Hypothalamus (tissue), 51 donors: Measurements from ENCODE around the gene HPD.
"Not testable (repeated sequence)": the region's sequence is repeated elsewhere in the genome, so short reads cannot be mapped to it uniquely, and the experiment has no call there.

Source experiments
- DNase-seq, 51 donors: peaks; one replicate each; lab custom pipeline; 2025; lab: John Stamatoyannopoulos, UW

HPD gene

GRCh38 chr12:121858662-121859572 is at the start of gene HPD:
Gene HPD (minus strand): TSS chr12:121858859. CDS start chr12:121858823, 36 bp downstream.
- DNase-seq, result peak in 23 of 51 donors; percentile 1 to 63 (median 16)

DNA sequence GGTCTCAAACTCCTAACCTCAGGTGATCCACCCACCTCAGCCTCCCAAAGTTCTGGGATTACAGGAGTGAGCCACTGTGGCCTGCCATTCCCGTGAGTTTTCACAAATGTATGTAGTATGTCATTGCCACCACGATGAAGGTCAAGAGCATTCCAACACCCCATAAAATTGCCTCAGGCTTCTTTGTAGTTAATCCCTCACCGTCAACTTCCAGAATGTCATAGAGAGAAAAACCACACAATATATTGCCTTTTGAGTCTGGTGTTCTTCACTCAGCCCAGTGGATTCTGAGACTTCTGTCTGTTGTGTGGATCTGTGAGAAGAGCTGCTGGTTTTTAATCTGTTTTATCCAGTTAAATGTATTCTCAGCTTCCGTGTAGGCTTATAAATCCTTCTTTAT is 47.1 kb upstream of the HPD start:
- no peak for DNase-seq

GRCh38 chr12:121903202-121903601 is 44.5 kb upstream of the HPD start:
- DNase-seq, result no peak

DNA sequence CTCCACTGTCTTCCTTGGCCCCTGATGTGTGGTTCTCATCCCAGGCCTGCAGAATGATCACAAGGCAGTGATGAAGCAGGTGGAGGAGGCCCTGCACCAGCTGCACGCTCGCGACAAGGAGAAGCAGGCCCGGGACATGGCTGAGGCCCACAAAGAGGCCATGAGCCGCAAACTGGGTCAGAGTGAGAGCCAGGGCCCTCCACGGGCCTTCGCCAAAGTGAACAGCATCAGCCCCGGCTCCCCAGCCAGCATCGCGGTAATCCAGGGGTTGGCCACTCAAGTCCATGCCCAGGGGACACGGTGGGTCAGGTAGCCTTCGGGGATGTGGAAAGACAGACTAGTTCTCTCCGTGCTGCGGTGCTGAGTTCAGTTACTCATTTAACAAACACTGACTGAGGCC is 40.9 kb upstream of the HPD start:
- DNase-seq, result no peak

GRCh38 chr12:121898287-121898686 is 39.6 kb upstream of the HPD start:
- DNase-seq, result no peak

DNA sequence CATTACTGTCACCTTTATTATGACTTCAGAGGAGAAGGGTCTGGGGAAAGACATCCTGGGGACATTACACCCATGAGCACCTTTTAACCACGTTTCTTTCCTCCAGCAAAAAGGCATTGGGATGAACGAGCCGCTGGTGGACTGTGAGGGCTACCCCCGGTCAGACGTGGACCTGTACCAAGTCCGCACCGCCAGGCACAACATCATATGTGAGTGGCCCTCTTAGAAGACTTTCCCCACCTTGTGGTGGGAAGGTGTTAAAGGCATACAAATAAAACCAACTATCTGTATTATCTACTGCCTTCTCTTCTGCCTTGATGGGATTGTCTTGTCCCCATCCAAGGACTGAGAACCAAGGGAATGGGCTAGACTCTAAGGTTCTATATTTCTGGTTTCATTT is 36.0 kb upstream of the HPD start:
- peak in 1 of 51 donors; percentile 2 for DNase-seq

GRCh38 chr12:121893961-121894460 is 35.4 kb upstream of the HPD start:
- no peak for DNase-seq

DNA sequence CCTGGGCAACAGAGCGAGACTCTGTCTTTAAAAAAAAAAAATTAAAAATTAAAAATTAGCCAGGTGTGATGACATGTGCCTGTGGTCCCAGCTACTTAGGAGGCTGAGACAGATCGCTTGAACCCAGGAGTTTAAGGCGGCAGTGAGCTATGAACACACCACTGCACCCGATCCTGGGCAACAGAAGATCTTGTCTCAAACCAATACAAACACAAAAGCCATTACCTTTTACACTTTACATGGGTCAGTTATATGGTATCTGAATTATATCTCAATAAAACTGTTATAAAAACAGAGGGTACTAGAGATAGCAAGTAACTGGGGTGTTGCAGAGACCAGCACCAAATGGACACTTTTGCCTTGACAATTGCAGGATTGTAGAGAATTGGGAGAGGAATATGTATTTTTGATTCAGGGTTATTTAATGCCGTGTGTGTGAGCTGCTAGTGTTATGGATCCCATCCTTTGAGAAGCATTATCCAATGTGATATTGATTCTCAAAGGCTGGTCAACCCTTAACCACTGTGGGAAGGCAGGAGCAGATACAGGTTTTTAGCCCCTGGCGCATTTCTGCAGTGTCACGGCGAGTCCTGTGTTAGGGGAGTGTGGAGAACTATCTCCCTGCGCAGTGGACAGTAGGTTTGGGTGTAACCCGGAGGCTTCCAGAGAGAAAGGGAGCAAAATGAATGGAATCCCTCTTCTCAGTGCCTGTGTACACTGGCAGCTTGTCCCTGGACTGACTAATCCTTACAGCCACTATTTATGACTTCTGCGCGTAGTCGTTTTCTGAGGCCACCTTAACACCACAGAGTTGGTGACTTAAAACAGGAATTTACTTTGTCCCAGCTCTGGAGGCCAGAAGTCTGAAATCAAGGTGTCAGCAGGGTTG is 34.3 kb upstream of the HPD start:
- DNase-seq, result no peak

- DNase-seq, result not testable (repeated sequence)
These were observed 31.0 kb upstream of the HPD start for GRCh38 chr12:121889661-121890060.

GRCh38 chr12:121889274-121889624 is 30.6 kb upstream of the HPD start:
- DNase-seq, result no peak

DNA sequence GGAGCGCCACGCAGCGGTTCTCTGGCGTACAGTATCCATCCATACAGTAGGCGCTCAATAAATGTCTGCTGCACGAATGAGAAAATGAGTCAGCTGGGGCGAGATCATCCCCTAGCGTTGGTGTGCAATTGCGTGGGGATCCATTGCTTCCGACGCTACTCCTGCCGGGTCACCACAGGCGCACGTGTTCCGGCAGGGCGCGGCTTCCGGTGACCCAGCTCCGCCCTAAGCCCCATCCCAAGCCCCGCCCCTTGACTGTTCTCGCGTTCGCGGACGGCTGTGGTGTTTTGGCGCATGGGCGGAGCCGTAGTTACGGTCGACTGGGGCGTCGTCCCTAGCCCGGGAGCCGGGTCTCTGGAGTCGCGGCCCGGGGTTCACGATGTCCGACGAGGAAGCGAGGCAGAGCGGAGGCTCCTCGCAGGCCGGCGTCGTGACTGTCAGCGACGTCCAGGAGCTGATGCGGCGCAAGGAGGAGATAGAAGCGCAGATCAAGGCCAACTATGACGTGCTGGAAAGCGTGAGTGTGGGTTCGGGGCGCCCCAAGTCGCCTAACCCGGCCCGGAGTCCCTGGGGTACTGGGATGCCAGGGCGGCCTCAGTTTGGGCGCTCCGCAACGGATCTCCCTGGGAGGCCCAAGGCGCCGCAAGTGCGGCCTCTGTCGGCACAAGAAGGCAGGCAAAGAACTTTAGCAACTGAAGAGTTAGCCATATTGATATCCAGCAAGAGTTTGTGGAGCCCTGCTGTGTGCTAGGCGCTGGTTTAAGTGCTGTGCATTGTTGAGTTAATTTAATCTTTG is 30.0 kb upstream of the HPD start, which contains the start of gene PSMD9:
Gene PSMD9, plus strand, starts transcription at position 313 of the 796 bp plus-strand sequence. Its CDS starts 67 bp downstream, at position 380.
- peak; percentile 59 to 98 (median 94) for DNase-seq

GRCh38 chr12:121888083-121888477 is 29.4 kb upstream of the HPD start:
- DNase-seq, result no peak

DNA sequence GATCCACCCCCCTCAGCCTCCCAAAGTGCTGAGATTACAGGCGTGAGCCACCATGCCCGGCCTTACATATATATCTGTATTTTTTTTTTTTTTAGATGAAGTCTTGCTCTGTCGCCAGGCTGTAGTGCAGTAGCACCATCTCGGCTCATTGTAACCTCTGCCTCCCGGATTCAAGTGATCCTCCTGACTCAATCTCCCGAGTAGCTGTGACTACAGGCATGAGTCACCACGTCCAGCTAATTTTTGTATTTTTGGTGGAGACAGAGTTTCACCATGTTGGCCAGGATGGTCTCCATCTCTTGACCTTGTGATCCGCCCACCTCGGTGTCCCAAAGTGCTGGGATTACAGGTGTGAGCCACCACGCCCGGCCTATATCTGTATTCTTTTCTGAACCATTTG is 26.5 kb upstream of the HPD start:
- not testable (repeated sequence) for DNase-seq

GRCh38 chr12:121883315-121883660 is 24.6 kb upstream of the HPD start:
- DNase-seq, result no peak

- not testable (repeated sequence) for DNase-seq
These were observed 17.4 kb upstream of the HPD start for GRCh38 chr12:121876080-121876447.

- DNase-seq, result no peak
These were observed 16.9 kb upstream of the HPD start for GRCh38 chr12:121875582-121875981.

DNA sequence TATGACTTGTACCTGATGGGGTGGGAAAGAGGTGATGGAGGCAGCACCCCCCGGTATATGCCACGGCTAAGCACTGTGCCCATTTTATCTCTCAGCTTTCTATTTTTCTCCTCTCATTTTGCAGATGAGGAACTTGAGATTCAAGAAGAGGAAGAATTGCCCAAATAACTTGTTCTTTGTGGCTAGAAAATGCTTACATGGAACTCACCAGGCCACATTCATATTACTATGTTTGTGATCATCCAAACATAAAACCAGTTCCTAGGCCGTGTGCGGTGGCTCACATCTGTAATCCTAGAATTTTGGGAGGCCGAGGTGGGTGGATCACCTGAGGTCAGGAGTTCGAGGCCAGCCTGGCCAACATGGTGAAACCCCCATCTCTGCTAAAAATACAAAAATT is 15.4 kb upstream of the HPD start:
- DNase-seq, result no peak

GRCh38 chr12:121873216-121873569 is 14.5 kb upstream of the HPD start:
- DNase-seq, result no peak

DNA sequence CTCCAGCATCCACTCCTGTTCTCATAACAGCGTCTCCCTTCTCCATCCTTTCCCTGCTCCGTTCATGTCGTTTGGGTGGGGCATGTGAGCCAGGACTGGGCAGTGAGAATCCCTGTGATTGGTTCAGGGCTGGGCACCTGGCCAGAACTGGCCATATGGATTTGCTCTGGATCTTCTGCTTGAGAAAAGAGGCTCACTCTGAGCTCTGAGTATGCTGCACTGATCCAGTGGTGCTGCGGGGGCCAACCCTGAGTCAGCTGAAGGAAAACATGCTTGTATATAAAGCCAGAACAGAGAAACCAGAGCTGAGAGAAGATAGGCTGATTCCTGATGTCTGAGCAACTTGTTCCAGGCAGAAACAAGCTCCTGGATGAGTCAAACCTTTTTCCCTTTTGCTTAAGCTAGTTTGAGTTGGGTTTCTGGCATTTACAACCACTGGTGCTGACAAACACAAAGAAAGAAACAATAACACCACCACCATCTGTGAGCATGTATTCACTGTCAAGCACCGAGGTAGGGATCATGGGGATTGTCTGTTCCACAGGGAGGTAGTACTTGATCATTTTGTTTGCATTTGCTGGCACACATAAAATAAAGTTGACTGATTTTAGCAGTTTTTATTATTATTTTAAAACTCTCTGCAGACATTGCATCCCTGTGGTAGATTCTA is 14.0 kb upstream of the HPD start:
- DNase-seq, result peak in 16 of 51 donors; percentile 2 to 58 (median 8)

- no peak for DNase-seq
These were observed 12.8 kb upstream of the HPD start for GRCh38 chr12:121871467-121871866.
